Measurements from ENCODE around the gene MAGI2.

GRCh38 chr7:78006063-78006755 lies 1447.3 kb downstream of the MAGI2 start:
- TF ChIP-seq CTCF (CRISPR knock-in tag; IDR thresholded peaks at IDR 0.05) (no peak), SMARCC2 (IDR thresholded peaks at IDR 0.05) (no peak), ZSCAN29 (CRISPR knock-in tag; conservative IDR thresholded peaks at IDR 0.05) (no peak), POLR2AphosphoS5 (IDR thresholded peaks at IDR 0.05; ENCODE audit: low read depth, low read length) (no peak), MAFK (conservative IDR thresholded peaks at IDR 0.05 in 1 of 2, IDR thresholded peaks at IDR 0.05 in 1 of 2; ENCODE audit: low read length in 2 of 2) (no peak), ARNT (IDR thresholded peaks at IDR 0.05) (no peak)
